Large intestine (tissue), 12 donors: ENCODE measurements around the gene ASB12. TPM values are rescaled to one million over a fixed set of nuclear protein-coding genes. Genes with fewer than 3 reads are reported as not detected.
"Not testable (repeated sequence)": the region's sequence is repeated elsewhere in the genome, so short reads cannot be mapped to it uniquely, and the experiment has no call there.

Experiments
- DNase-seq, 2 donors: peaks; one replicate each; pipeline versions ENCODE4 v3.0.0 to v3.0.0-alpha.2; 2013
- H3K27ac ChIP-seq: one replicate; pipeline ENCODE4 v1.5.1; 2013; ENCODE audit warnings: low read length
- H3K27me3 ChIP-seq: 2 replicates; pipeline ENCODE4 v1.6.1; 2013; ENCODE audit warnings: low read length; ENCODE audit not compliant: control insufficient read depth, insufficient read depth
- H3K36me3 ChIP-seq: 2 replicates; pipeline ENCODE4 v1.6.1; 2013; ENCODE audit warnings: low read length; ENCODE audit not compliant: control insufficient read depth, insufficient read depth
- H3K4me1 ChIP-seq: one replicate; pipeline ENCODE4 v1.6.1; 2013; ENCODE audit warnings: low read length; ENCODE audit not compliant: control insufficient read depth, insufficient read depth
- H3K4me3 ChIP-seq: one replicate; pipeline ENCODE4 v1.5.1; 2013; ENCODE audit warnings: low read length
- H3K9me3 ChIP-seq: one replicate; pipeline ENCODE4 v1.6.1; 2013; ENCODE audit warnings: mild to moderate bottlenecking, low read depth, low read length, moderate library complexity; ENCODE audit not compliant: control insufficient read depth
- WGBS: methylation state at CpG from one replicate; pipeline ENCODE4 v1.1.5; 2013; ENCODE audit warnings: low lambda C conversion rate; ENCODE audit not compliant: insufficient coverage; 5-methylcytosine and 5-hydroxymethylcytosine counted together
- long read RNA-seq, 11 donors: transcript quantifications; one replicate each; lab custom pipeline, GENCODE V29; 2026
- polyA plus RNA-seq: library from polyadenylated mRNA; unstranded; fragments of 120-200 nt; gene quantifications from one replicate; pipeline ENCODE4 v1.2.1, GENCODE V29; 2013

Gene ASB12
- polyA plus RNA-seq, result 0.52 TPM
- long read RNA-seq, donor 1, result 0 reads
- long read RNA-seq, donor 2, result 0 reads
- long read RNA-seq, donor 3, result 0 reads
- long read RNA-seq, donor 4, result 0 reads
- long read RNA-seq, donor 5, result 0 reads
- long read RNA-seq, donor 6, result 0 reads
- long read RNA-seq, donor 7, result 0 reads
- long read RNA-seq, donor 8, result 0 reads
- long read RNA-seq, donor 9, result 0 reads
- long read RNA-seq, donor 10, result 0 reads
- long read RNA-seq, donor 11, result 0 reads

- H3K9me3 ChIP-seq, result no peaks in the 10 kb centered on the region
- no peak for DNase-seq
- H3K27ac ChIP-seq, result no peak within 1 kb of the TSS
- H3K4me1 ChIP-seq, result no peaks in the 10 kb centered on the region
- H3K4me3 ChIP-seq, result no peak within 1 kb of the TSS
- no peaks in the 10 kb centered on the region for H3K27me3 ChIP-seq
- no peaks in the 10 kb centered on the region for H3K36me3 ChIP-seq
- no CpG with 5 or more reads among the region's 17 CpGs for WGBS
Observed at GRCh38 chrX:64230123-64230970, at the start of gene ASB12. Gene ASB12 (minus strand): TSS chrX:64230607. CDS start chrX:64225650, 4,957 bp downstream.

- H3K9me3 ChIP-seq, result no peaks in the 10 kb centered on the region
- DNase-seq, result peak; percentile 5 to 20
- no peak overlapping the region for H3K27ac ChIP-seq
- no peaks in the 10 kb centered on the region for H3K4me1 ChIP-seq
- no peaks in the 10 kb centered on the region for H3K36me3 ChIP-seq
- H3K27me3 ChIP-seq, result no peaks in the 10 kb centered on the region
- H3K4me3 ChIP-seq, result no peak overlapping the region
Observed at GRCh38 chrX:64265265-64265664, 34.9 kb upstream of the ASB12 start.

- Histone ChIP-seq H3K4me1 (no peaks in the 10 kb centered on the region), H3K4me3 (no peak overlapping the region), H3K27ac (no peak overlapping the region), H3K36me3 (no peaks in the 10 kb centered on the region), H3K9me3 (no peaks in the 10 kb centered on the region), H3K27me3 (no peaks in the 10 kb centered on the region)
- WGBS, result no CpG with 5 or more reads among the region's 3 CpGs
- peak in 1 of 2 donors; percentile 33 for DNase-seq
Observed at GRCh38 chrX:64229154-64229553, 1.3 kb downstream of the ASB12 start.

GRCh38 chrX:64218023-64218422, 12.4 kb downstream of the ASB12 start:
- DNase-seq, result no peak
- no peaks in the 10 kb centered on the region for H3K36me3 ChIP-seq
- H3K4me3 ChIP-seq, result no peak overlapping the region
- H3K9me3 ChIP-seq, result no peaks in the 10 kb centered on the region
- no peaks in the 10 kb centered on the region for H3K4me1 ChIP-seq
- H3K27me3 ChIP-seq, result no peaks in the 10 kb centered on the region
- WGBS, result no CpG with 5 or more reads among the region's 4 CpGs
- H3K27ac ChIP-seq, result no peak overlapping the region

GRCh38 chrX:64213989-64214388, 16.4 kb downstream of the ASB12 start:
- not testable (repeated sequence) for H3K4me1 ChIP-seq, H3K9me3 ChIP-seq, H3K27ac ChIP-seq, H3K27me3 ChIP-seq, H3K4me3 ChIP-seq, DNase-seq, H3K36me3 ChIP-seq

GRCh38 chrX:64206556-64207162, 23.7 kb downstream of the ASB12 start:
- no CpG with 5 or more reads among the region's 5 CpGs for WGBS

GRCh38 chrX:64205735-64206501, 24.5 kb downstream of the ASB12 start:
- DNase-seq, result peak; percentile 89 to 94
- no peaks in the 10 kb centered on the region for H3K4me1 ChIP-seq
- no peaks in the 10 kb centered on the region for H3K9me3 ChIP-seq
- H3K27ac ChIP-seq, result peak overlapping the region; percentile 90
- H3K4me3 ChIP-seq, result peak overlapping the region; percentile 57
- no peaks in the 10 kb centered on the region for H3K27me3 ChIP-seq
- WGBS, result no CpG with 5 or more reads among the region's 45 CpGs
- H3K36me3 ChIP-seq, result no peaks in the 10 kb centered on the region

More at GRCh38 chrX:64206556-64207162, 23.7 kb downstream of the ASB12 start:
- H3K4me1 ChIP-seq, result no peaks in the 10 kb centered on the region
- H3K36me3 ChIP-seq, result no peaks in the 10 kb centered on the region
- no peak for DNase-seq
- H3K9me3 ChIP-seq, result no peaks in the 10 kb centered on the region
- H3K4me3 ChIP-seq, result peak overlapping the region; percentile 57
- no peaks in the 10 kb centered on the region for H3K27me3 ChIP-seq
- H3K27ac ChIP-seq, result peak overlapping the region; percentile 90

- no peaks in the 10 kb centered on the region for H3K36me3 ChIP-seq
- peak in 1 of 2 donors; percentile 33 for DNase-seq
- H3K9me3 ChIP-seq, result no peaks in the 10 kb centered on the region
- no peaks in the 10 kb centered on the region for H3K4me1 ChIP-seq
- H3K27me3 ChIP-seq, result no peaks in the 10 kb centered on the region
- WGBS, result no CpG with 5 or more reads among the region's 29 CpGs
- peak within 1 kb of the TSS; percentile 90 for H3K27ac ChIP-seq
- H3K4me3 ChIP-seq, result peak within 1 kb of the TSS; percentile 57
Observed at GRCh38 chrX:64205441-64205734, 25.0 kb downstream of the ASB12 start, which contains the start of gene AMER1. Gene AMER1 (minus strand): TSS chrX:64205708. CDS start chrX:64193286, 12,422 bp downstream.

GRCh38 chrX:64204701-64205440, 25.5 kb downstream of the ASB12 start:
- Histone ChIP-seq H3K4me1 (no peaks in the 10 kb centered on the region), H3K9me3 (no peaks in the 10 kb centered on the region), H3K36me3 (no peaks in the 10 kb centered on the region), H3K4me3 (peak overlapping the region; percentile 57), H3K27me3 (no peaks in the 10 kb centered on the region), H3K27ac (peak overlapping the region; percentile 90)
- WGBS, result no CpG with 5 or more reads among the region's 46 CpGs
- DNase-seq, result peak in 1 of 2 donors; percentile 50
